Panc1 (cell line): ENCODE results near the gene BMAL1. TPM values are rescaled to one million over a fixed set of nuclear protein-coding genes. Genes with fewer than 3 reads are reported as not detected.

ENCODE experiments used
- ATAC-seq: fragments of 200-7000 bp; cut with Tn5 transposase; 2 replicates; pipeline ENCODE4 v1.9.1; 2020; ENCODE audit warnings: mild to moderate bottlenecking, moderate library complexity
- BruUV-seq: library from RNA; stranded (reverse); fragments of 400-500 nt; replicated peaks from 2 replicates; lab custom pipeline; 2021; lab: Mats Ljungman, UMichigan
- CTCF ChIA-PET: fragments of 300-600 bp; sonication (Branson Sonifier 250); formaldehyde crosslinking; loops from one replicate; lab custom pipeline; 2022; ENCODE audit warnings: antibody characterized with exemption; lab: Charles Lee
- POLR2A ChIA-PET: fragments of 300-600 bp; sonication (Branson Sonifier 250); formaldehyde crosslinking; loops from one replicate; lab custom pipeline; 2022; ENCODE audit warnings: antibody characterized with exemption; lab: Charles Lee
- DNase-seq: peaks from one replicate; pipeline ENCODE4 v3.0.0-alpha.2; 2010; ENCODE audit warnings: low read depth, low spot score
- H3K27ac ChIP-seq: 2 replicates; pipeline ENCODE4 v1.5.1; 2011; ENCODE audit warnings: mild to moderate bottlenecking, low read length, inconsistent platforms
- H3K27me3 ChIP-seq: fragments of 200-500 bp; sonication (Bioruptor generic); 2 replicates; pipeline ENCODE4 v1.6.0; 2014; ENCODE audit warnings: low read length, inconsistent platforms; ENCODE audit not compliant: control insufficient read depth, insufficient read depth
- H3K36me3 ChIP-seq: fragments of 200-500 bp; sonication (Bioruptor generic); 2 replicates; pipeline ENCODE4 v1.5.1; 2014; ENCODE audit warnings: inconsistent platforms, mild to moderate bottlenecking, low read length, moderate library complexity; ENCODE audit not compliant: control insufficient read depth, insufficient read depth
- H3K4me1 ChIP-seq: 2 replicates; pipeline ENCODE4 v1.5.1; 2011; ENCODE audit warnings: inconsistent platforms, mild to moderate bottlenecking, low read length, moderate library complexity; ENCODE audit not compliant: control insufficient read depth, insufficient read depth
- H3K4me3 ChIP-seq, 2 experiments: 2 replicates each; pipeline ENCODE4 v1.5.1; 2011 to 2012; ENCODE audit warnings: low read depth in 2 of 2, low read length in 2 of 2, mild to moderate bottlenecking in 2 of 2, inconsistent platforms in 1 of 2, moderate library complexity in 1 of 2
- H3K9me3 ChIP-seq: fragments of 200-500 bp; sonication (Bioruptor generic); 2 replicates; pipeline ENCODE4 v1.5.1; 2014; ENCODE audit warnings: low read depth, mild to moderate bottlenecking, inconsistent platforms, low read length, moderate library complexity; ENCODE audit not compliant: control insufficient read depth, insufficient read depth
- POLR2AphosphoS5 ChIP-seq: IDR thresholded peaks from 2 replicates; pipeline ENCODE4 v1.6.1; 2012; ENCODE audit warnings: mild to moderate bottlenecking, low read depth, low read length, moderate library complexity
- REST ChIP-seq, 2 experiments: IDR thresholded peaks; 2 replicates each; pipeline ENCODE4 v1.6.1; 2011 to 2012; ENCODE audit warnings: low read depth in 2 of 2, control low read depth in 1 of 2, low read length in 1 of 2, mild to moderate bottlenecking in 1 of 2, moderate library complexity in 1 of 2; ENCODE audit not compliant: insufficient read depth in 1 of 2
- SIN3A ChIP-seq: IDR thresholded peaks from 2 replicates; pipeline ENCODE4 v1.6.1; 2012; ENCODE audit warnings: low read depth, mild to moderate bottlenecking, low read length, moderate library complexity, borderline replicate concordance; ENCODE audit not compliant: insufficient read depth
- TCF7L2 ChIP-seq: IDR thresholded peaks from 2 replicates; pipeline ENCODE4 v1.6.1; 2011; ENCODE audit warnings: mild to moderate bottlenecking, low read depth, low read length, inconsistent platforms
- in situ Hi-C: cut with HindIII; loops from 2 replicates; pipeline ENCODE4 v1.10.0; 2016; ENCODE audit warnings: low sequenced_read_pairs, low pct_unique_long_range_greater_than_20kb
- intact Hi-C: fragments of 100-400 bp; cut with micrococcal nuclease; formaldehyde crosslinking; loops from one replicate; pipeline ENCODE4 v1.10.0; 2022; ENCODE audit not compliant: unreplicated experiment
- total RNA-seq: library from RNA; stranded (reverse); gene quantifications from one replicate; pipeline ENCODE4 v1.2.1, GENCODE V29; 2021; ENCODE audit not compliant: unreplicated experiment
- TF ChIP-seq, protein P1 (sequence below): fragments of 450-650 bp; IDR thresholded peaks from 2 replicates; pipeline ENCODE4 v1.5.1; 2017; ENCODE audit warnings: mild to moderate bottlenecking

The BMAL1 gene
- total RNA-seq, 1 experiment from 2014 or later: 9.3 TPM

DNA sequence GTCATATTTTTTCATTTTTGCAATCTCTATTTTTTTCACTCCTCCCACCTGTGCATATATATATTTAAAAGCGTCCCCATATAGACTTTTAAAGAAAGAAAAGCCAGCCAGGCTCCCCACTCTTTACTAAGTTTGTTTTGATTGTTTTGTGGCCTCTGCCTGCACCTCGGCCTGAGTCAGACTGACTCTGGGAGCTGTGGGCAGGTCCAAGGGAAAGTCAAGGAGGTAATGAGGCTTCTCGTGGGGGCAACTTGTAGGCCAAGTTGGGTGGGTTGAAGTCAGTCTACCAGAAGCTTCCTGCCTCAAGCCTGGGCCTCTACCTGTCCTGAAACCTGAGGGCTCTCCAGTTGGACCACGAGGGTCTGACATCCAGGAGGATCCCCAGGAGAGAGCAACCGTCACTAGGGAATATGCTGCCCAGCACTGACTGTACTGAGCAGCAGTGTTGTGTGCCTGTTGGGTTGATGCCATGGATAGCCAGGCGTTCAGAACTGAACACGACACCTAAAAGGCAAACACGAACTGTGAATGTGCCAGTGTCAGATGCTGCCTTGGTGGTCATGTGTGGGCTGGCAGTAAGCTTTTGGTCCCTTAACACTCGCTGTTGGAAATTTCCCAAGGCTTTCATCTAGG is 58.8 kb downstream of the BMAL1 start:
- Histone ChIP-seq H3K4me3 (no peak overlapping the region), H3K27me3 (no peaks in the 10 kb centered on the region), H3K36me3 (no peaks in the 10 kb centered on the region), H3K4me1 (peaks cover 22% of the 10 kb centered on the region; the same call in 1 of the 2 replicates), H3K9me3 (no peaks in the 10 kb centered on the region), H3K27ac (no peak overlapping the region)
- intact Hi-C loops (no loop called here), in situ Hi-C loops (no loop called here)
- BruUV-seq: no TSS peak
- ATAC-seq (peak; percentile 67), DNase-seq (no peak)
- TF ChIP-seq REST (IDR thresholded peaks at IDR 0.05; ENCODE audit: insufficient read depth in 1 of 2, low read depth in 2 of 2, low read length in 1 of 2) (no peak), TCF7L2 (no peak), SIN3A (no peak), POLR2AphosphoS5 (no peak)
- TF ChIP-seq, protein P1, sequence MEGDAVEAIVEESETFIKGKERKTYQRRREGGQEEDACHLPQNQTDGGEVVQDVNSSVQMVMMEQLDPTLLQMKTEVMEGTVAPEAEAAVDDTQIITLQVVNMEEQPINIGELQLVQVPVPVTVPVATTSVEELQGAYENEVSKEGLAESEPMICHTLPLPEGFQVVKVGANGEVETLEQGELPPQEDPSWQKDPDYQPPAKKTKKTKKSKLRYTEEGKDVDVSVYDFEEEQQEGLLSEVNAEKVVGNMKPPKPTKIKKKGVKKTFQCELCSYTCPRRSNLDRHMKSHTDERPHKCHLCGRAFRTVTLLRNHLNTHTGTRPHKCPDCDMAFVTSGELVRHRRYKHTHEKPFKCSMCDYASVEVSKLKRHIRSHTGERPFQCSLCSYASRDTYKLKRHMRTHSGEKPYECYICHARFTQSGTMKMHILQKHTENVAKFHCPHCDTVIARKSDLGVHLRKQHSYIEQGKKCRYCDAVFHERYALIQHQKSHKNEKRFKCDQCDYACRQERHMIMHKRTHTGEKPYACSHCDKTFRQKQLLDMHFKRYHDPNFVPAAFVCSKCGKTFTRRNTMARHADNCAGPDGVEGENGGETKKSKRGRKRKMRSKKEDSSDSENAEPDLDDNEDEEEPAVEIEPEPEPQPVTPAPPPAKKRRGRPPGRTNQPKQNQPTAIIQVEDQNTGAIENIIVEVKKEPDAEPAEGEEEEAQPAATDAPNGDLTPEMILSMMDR: no peak
- ChIA-PET CTCF (no interaction called here), POLR2A (no interaction called here)

GRCh38 chr11:13338019-13338426 is 60.4 kb downstream of the BMAL1 start:
- TF ChIP-seq TCF7L2: no peak
- no peak for TF ChIP-seq SIN3A
- no peak for TF ChIP-seq POLR2AphosphoS5
- TF ChIP-seq, protein P1: no peak
- no peak for TF ChIP-seq REST (IDR thresholded peaks at IDR 0.05; ENCODE audit: insufficient read depth in 1 of 2, low read depth in 2 of 2, low read length in 1 of 2)
- peaks cover 22% of the 10 kb centered on the region; the same call in 1 of the 2 replicates for H3K4me1 ChIP-seq
- H3K36me3 ChIP-seq: no peaks in the 10 kb centered on the region
- H3K27me3 ChIP-seq: no peaks in the 10 kb centered on the region
- intact Hi-C loops (no loop called here), in situ Hi-C loops (no loop called here)
- CTCF ChIA-PET: interaction anchor here (0.7 kb wide), 1 partner anchor 88 kb away, joined by 3 read pairs; no protein-coding TSS in a partner anchor
- no peaks in the 10 kb centered on the region for H3K9me3 ChIP-seq
- BruUV-seq: no TSS peak
- peak overlapping the region; percentile 61; the same call in 1 of the 2 replicates for H3K27ac ChIP-seq
- POLR2A ChIA-PET: no interaction called here
- no peak; the same call in 1 of the 2 replicates for ATAC-seq
- no peak for DNase-seq
- H3K4me3 ChIP-seq: peak overlapping the region; percentile 10 to 35; a peak in 3 of 4 replicates
